Fibroblast of lung (primary cell): ENCODE measurements around the gene FAM117B.

ENCODE experiments used
- CTCF ChIP-seq, 2 donors: IDR thresholded peaks in 1 of 2; conservative IDR thresholded peaks in 1 of 2; 1 replicate in 1 of 2; 2 replicates in 1 of 2; pipeline ENCODE4 v1.5.1; 2011 to 2012; ENCODE audit warnings: low read length in 2 of 2, control low read depth in 1 of 2, inconsistent platforms in 1 of 2, low read depth in 1 of 2, mild to moderate bottlenecking in 1 of 2
- EZH2 ChIP-seq: IDR thresholded peaks from 2 replicates; pipeline ENCODE4 v1.5.1; 2012; ENCODE audit warnings: low read length, control low read depth, mild to moderate bottlenecking; ENCODE audit errors: missing control alignments

- TF ChIP-seq CTCF (conservative IDR thresholded peaks at IDR 0.05 in 1 of 2, IDR thresholded peaks at IDR 0.05 in 1 of 2; ENCODE audit: low read depth in 1 of 2, low read length in 2 of 2) (no peak), EZH2 (no peak)
Observed at GRCh38 chr2:202786842-202787241, 152.1 kb downstream of the FAM117B start.
